GM18951 (cell line): ENCODE data around the gene LIN9.
"Not testable (repeated sequence)": the region's sequence is repeated elsewhere in the genome, so short reads cannot be mapped to it uniquely, and the experiment has no call there.

ENCODE experiments used
- POLR2A ChIP-seq: IDR thresholded peaks from 4 replicates; pipeline ENCODE4 v1.6.1; 2011; ENCODE audit warnings: mild to moderate bottlenecking; ENCODE audit not compliant: insufficient read length, insufficient read depth; ENCODE audit errors: extremely low read depth
- in situ Hi-C: fragments of 300-500 bp; cut with MboI; formaldehyde crosslinking; loops from one replicate; pipeline ENCODE4 v1.12.0; 2022; ENCODE audit warnings: low sequenced_read_pairs, mixed read lengths, inconsistent platforms; ENCODE audit not compliant: unreplicated experiment

LIN9 gene

GRCh38 chr1:226204198-226204597 is 104.8 kb downstream of the LIN9 start:
- in situ Hi-C loops = no loop called here
- no peak for TF ChIP-seq POLR2A

- in situ Hi-C loops = no loop called here
- TF ChIP-seq POLR2A = no peak
Observed at GRCh38 chr1:226203655-226204054, 105.3 kb downstream of the LIN9 start.

GRCh38 chr1:226203240-226203639 is 105.7 kb downstream of the LIN9 start:
- no peak for TF ChIP-seq POLR2A
- in situ Hi-C loops = no loop called here

- in situ Hi-C loops = not testable (repeated sequence)
Observed at GRCh38 chr1:226202666-226203065, 106.3 kb downstream of the LIN9 start.

- TF ChIP-seq POLR2A = no peak
- in situ Hi-C loops = no loop called here
Observed at GRCh38 chr1:226202246-226202645, 106.7 kb downstream of the LIN9 start.

- no peak for TF ChIP-seq POLR2A
- in situ Hi-C loops = no loop called here
Observed at GRCh38 chr1:226201029-226201593, 107.9 kb downstream of the LIN9 start.

GRCh38 chr1:226199971-226200370 is 109.0 kb downstream of the LIN9 start:
- TF ChIP-seq POLR2A = no peak
- in situ Hi-C loops = no loop called here

GRCh38 chr1:226195144-226195543 is 113.8 kb downstream of the LIN9 start:
- no peak for TF ChIP-seq POLR2A
- in situ Hi-C loops = no loop called here

GRCh38 chr1:226187380-226187779 is 121.6 kb downstream of the LIN9 start:
- no peak for TF ChIP-seq POLR2A
- in situ Hi-C loops = no loop called here

- in situ Hi-C loops = no loop called here
- no peak for TF ChIP-seq POLR2A
Observed at GRCh38 chr1:226187019-226187322, 122.0 kb downstream of the LIN9 start.

GRCh38 chr1:226186124-226187018 is 122.6 kb downstream of the LIN9 start, which contains the start of gene ACBD3:
ACBD3 (minus strand) TSS chr1:226186741; CDS start chr1:226186675, 66 bp downstream.
- in situ Hi-C loops = no loop called here
- peak; percentile 96 for TF ChIP-seq POLR2A

GRCh38 chr1:226185141-226186036 is 123.6 kb downstream of the LIN9 start:
- in situ Hi-C loops = no loop called here
- no peak for TF ChIP-seq POLR2A

GRCh38 chr1:226181996-226182714 is 126.8 kb downstream of the LIN9 start:
- no peak for TF ChIP-seq POLR2A
- in situ Hi-C loops = no loop called here
